Mesenchymal stem cell (in vitro differentiated cells and primary cell): ENCODE data around the gene ZNF267.

Experiments
- DNase-seq: peaks from one replicate; pipeline ENCODE4 v3.0.0-alpha.2; 2013
- H2AFZ ChIP-seq: one replicate; pipeline ENCODE4 v1.6.1; 2013; ENCODE audit warnings: low read depth, mild to moderate bottlenecking, control low read depth, inconsistent platforms, low read length, moderate library complexity
- H2AK5ac ChIP-seq: 2 replicates; pipeline ENCODE4 v1.6.1; 2013; ENCODE audit warnings: low read length, moderate library complexity, mild to moderate bottlenecking, inconsistent platforms; ENCODE audit not compliant: severe bottlenecking
- H2BK120ac ChIP-seq: one replicate; pipeline ENCODE4 v1.6.1; 2013; ENCODE audit warnings: low read depth, mild to moderate bottlenecking, inconsistent platforms, low read length, moderate library complexity
- H2BK12ac ChIP-seq, 2 experiments: one replicate each; pipeline ENCODE4 v1.6.1; 2013; ENCODE audit warnings: inconsistent platforms in 2 of 2, low read length in 2 of 2, mild to moderate bottlenecking in 2 of 2, moderate library complexity in 2 of 2, control low read depth in 1 of 2
- H2BK15ac ChIP-seq: one replicate; pipeline ENCODE4 v1.6.1; 2013; ENCODE audit warnings: mild to moderate bottlenecking, low read depth, inconsistent platforms; ENCODE audit not compliant: poor library complexity, severe bottlenecking
- H2BK5ac ChIP-seq: 2 replicates; pipeline ENCODE4 v1.6.1; 2013; ENCODE audit warnings: low read depth, mild to moderate bottlenecking, low read length, control low read depth, inconsistent platforms; ENCODE audit not compliant: poor library complexity, severe bottlenecking
- H3K14ac ChIP-seq, 2 experiments: one replicate each; pipeline ENCODE4 v1.6.1; 2013; ENCODE audit warnings: inconsistent platforms in 2 of 2, low read length in 2 of 2, control low read depth in 1 of 2, mild to moderate bottlenecking in 1 of 2, moderate library complexity in 1 of 2
- H3K18ac ChIP-seq, 2 experiments: one replicate each; pipeline ENCODE4 v1.6.1; 2013; ENCODE audit warnings: inconsistent platforms in 2 of 2, low read length in 2 of 2, control low read depth in 1 of 2, low read depth in 1 of 2, mild to moderate bottlenecking in 1 of 2
- H3K23ac ChIP-seq, 2 experiments: one replicate each; pipeline ENCODE4 v1.6.1; 2013; ENCODE audit warnings: inconsistent platforms in 2 of 2, low read length in 2 of 2, mild to moderate bottlenecking in 2 of 2, moderate library complexity in 2 of 2, control low read depth in 1 of 2
- H3K27ac ChIP-seq: 2 replicates; pipeline ENCODE4 v1.5.1; 2013; ENCODE audit warnings: mild to moderate bottlenecking, moderate library complexity, low read length, control low read depth, inconsistent platforms; ENCODE audit not compliant: poor library complexity, severe bottlenecking
- H3K27me3 ChIP-seq, 2 experiments: 2 replicates each; pipeline versions ENCODE4 v1.6.1 to v1.7.0; 2013; ENCODE audit warnings: low read length in 2 of 2, mild to moderate bottlenecking in 2 of 2, moderate library complexity in 2 of 2, control low read depth in 1 of 2, inconsistent platforms in 1 of 2; ENCODE audit not compliant: control insufficient read depth in 1 of 2, insufficient read depth in 1 of 2
- H3K36me3 ChIP-seq, 2 experiments: 2 replicates each; pipeline versions ENCODE4 v1.6.1 to v1.7.0; 2013; ENCODE audit warnings: low read length in 2 of 2, control low read depth in 1 of 2, inconsistent platforms in 1 of 2, low read depth in 1 of 2, mild to moderate bottlenecking in 1 of 2; ENCODE audit not compliant: insufficient read depth in 2 of 2, control insufficient read depth in 1 of 2
- H3K4ac ChIP-seq, 2 experiments: one replicate each; pipeline ENCODE4 v1.6.1; 2013; ENCODE audit warnings: inconsistent platforms in 2 of 2, low read length in 2 of 2, mild to moderate bottlenecking in 2 of 2, moderate library complexity in 2 of 2, control low read depth in 1 of 2, low read depth in 1 of 2
- H3K4me1 ChIP-seq: 2 replicates; pipeline ENCODE4 v1.6.1; 2013; ENCODE audit warnings: low read depth, low read length, control low read depth; ENCODE audit not compliant: control insufficient read depth, insufficient read depth
- H3K4me2 ChIP-seq: 2 replicates; pipeline ENCODE4 v1.6.1; 2013; ENCODE audit warnings: low read length, mild to moderate bottlenecking, inconsistent platforms; ENCODE audit not compliant: poor library complexity, severe bottlenecking
- H3K4me3 ChIP-seq, 2 experiments: 2 replicates each; pipeline versions ENCODE4 v1.5.1 to v1.7.0; 2013; ENCODE audit warnings: low read length in 2 of 2, mild to moderate bottlenecking in 2 of 2, control low read depth in 1 of 2, low read depth in 1 of 2; ENCODE audit not compliant: insufficient read depth in 1 of 2
- H3K79me1 ChIP-seq: replicated peaks from 2 replicates; pipeline ENCODE4 v1.6.1; 2013; ENCODE audit warnings: mild to moderate bottlenecking, control low read depth, low read length, inconsistent platforms; ENCODE audit not compliant: poor library complexity, severe bottlenecking
- H3K9ac ChIP-seq: 2 replicates; pipeline ENCODE4 v1.7.0; 2013; ENCODE audit warnings: mild to moderate bottlenecking, low read length, moderate library complexity
- H3K9me3 ChIP-seq: 2 replicates; pipeline ENCODE4 v1.7.0; 2013; ENCODE audit warnings: mild to moderate bottlenecking, low read length; ENCODE audit not compliant: control insufficient read depth
- H4K8ac ChIP-seq: one replicate; pipeline ENCODE4 v1.6.1; 2013; ENCODE audit warnings: inconsistent platforms, mild to moderate bottlenecking, low read length, moderate library complexity
- H4K91ac ChIP-seq: one replicate; pipeline ENCODE4 v1.6.1; 2013; ENCODE audit warnings: mild to moderate bottlenecking, low read length, inconsistent platforms
- WGBS: methylation state at CpG from one replicate; pipeline ENCODE4 v1.1.7; 2013; ENCODE audit warnings: mixed read lengths; 5-methylcytosine and 5-hydroxymethylcytosine counted together

ZNF267 gene

DNA sequence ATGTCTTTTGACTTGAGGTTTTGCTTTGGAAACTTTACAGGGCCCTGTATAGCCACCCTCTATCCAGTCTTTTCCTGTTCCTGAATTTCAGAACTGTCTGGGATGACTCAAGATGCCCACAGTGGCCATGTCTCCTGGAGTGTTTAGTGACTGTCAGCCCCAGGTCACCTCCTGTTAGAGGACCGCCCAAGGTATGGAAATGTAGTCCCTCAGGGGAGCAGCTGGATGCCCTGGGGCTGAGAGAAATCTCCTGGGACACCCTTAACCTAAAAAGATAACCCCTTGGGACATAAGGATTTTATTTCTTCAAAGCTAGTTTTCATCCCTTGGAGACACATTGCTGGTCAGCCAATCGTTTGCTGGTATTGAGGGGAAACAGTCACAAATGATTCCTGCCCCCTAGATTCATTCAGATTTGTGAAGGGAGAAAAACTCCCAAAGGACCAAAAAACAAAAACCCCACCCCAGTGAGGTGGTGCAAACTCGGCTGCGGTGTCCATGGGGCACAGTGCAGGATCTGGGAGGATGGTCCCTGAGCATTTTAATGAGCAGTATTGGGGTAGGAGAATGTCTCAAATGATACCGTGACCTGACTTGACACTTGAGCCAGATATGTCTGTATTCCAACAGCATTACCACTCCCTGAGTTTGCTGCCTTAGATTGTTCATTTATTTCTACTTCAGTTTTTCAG is 1.7 kb downstream of the ZNF267 start:
- no peak overlapping the region for H2BK5ac ChIP-seq
- peak overlapping the region; percentile 46 for H3K27ac ChIP-seq
- H3K9me3 ChIP-seq, result peaks cover 7% of the 10 kb centered on the region
- H3K36me3 ChIP-seq, result peaks cover 14 to 20% of the 10 kb centered on the region in 2 experiments
- no peaks in the 10 kb centered on the region for H3K27me3 ChIP-seq
- no peak overlapping the region for H3K23ac ChIP-seq
- H3K79me1 ChIP-seq, result peaks cover 9% of the 10 kb centered on the region
- H3K4me2 ChIP-seq, result peak overlapping the region; percentile 98
- H2AFZ ChIP-seq, result no peak overlapping the region
- H3K4me1 ChIP-seq, result peaks cover 16% of the 10 kb centered on the region
- 100% methylated on average over 1 of the region's 5 CpGs for WGBS
- H4K8ac ChIP-seq, result peak overlapping the region; percentile 59
- DNase-seq, result peak; percentile 81
- no peak overlapping the region for H3K4ac ChIP-seq
- peak overlapping the region in 1 of 2 experiments; percentile 97 for H3K4me3 ChIP-seq
- no peak overlapping the region for H3K18ac ChIP-seq
- H2BK15ac ChIP-seq, result no peak overlapping the region
- H2AK5ac ChIP-seq, result peak overlapping the region; percentile 70
- no peak overlapping the region for H4K91ac ChIP-seq
- H3K9ac ChIP-seq, result peak overlapping the region; percentile 99
- H3K14ac ChIP-seq, result no peak overlapping the region
- H2BK120ac ChIP-seq, result no peak overlapping the region
- H2BK12ac ChIP-seq, result no peak overlapping the region

DNA sequence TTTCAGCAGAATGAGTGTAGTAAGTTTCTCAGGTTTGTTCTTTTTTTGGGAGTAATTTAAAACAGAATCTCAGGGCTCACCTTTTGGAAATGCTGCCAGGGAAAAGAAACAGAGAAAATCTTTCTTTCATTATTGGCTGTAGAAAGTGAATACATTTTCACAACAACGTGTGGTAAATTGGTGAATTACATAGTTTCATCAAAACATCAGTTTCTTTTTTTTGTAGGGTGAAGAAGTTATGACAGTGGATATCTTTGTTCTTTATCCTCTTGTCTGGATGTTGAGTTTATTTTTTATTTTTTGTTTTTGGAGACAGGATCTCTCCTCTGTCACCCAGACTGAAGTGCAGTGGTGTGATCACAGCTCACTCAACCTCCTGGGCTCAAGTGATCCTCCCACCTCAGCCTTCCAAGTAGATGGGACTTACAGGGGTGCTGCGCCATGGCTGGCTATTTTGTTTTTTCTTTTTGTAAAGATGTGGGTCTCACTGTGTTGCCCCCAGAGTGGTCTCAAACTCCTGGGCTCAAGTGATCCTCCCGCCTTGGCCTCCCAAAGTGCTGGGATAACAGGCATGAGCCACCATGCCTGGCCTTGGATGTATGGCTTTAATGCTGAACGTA is 2.4 kb downstream of the ZNF267 start:
- H2AK5ac ChIP-seq, result no peak overlapping the region
- peak overlapping the region; percentile 99 for H3K9ac ChIP-seq
- H3K9me3 ChIP-seq, result peaks cover 12% of the 10 kb centered on the region
- no peak overlapping the region for H2BK12ac ChIP-seq
- no peaks in the 10 kb centered on the region for H3K27me3 ChIP-seq
- 93% methylated on average over 3 of the region's 4 CpGs for WGBS
- no peak overlapping the region for H3K4ac ChIP-seq
- H3K4me1 ChIP-seq, result peaks cover 16% of the 10 kb centered on the region
- H3K79me1 ChIP-seq, result peaks cover 9% of the 10 kb centered on the region
- no peak overlapping the region for H4K8ac ChIP-seq
- no peak overlapping the region for H2BK5ac ChIP-seq
- DNase-seq, result peak; percentile 21
- no peak overlapping the region for H2AFZ ChIP-seq
- no peak overlapping the region for H2BK120ac ChIP-seq
- peaks cover 14 to 26% of the 10 kb centered on the region in 2 experiments for H3K36me3 ChIP-seq
- no peak overlapping the region for H4K91ac ChIP-seq
- H3K23ac ChIP-seq, result no peak overlapping the region
- H3K27ac ChIP-seq, result no peak overlapping the region
- peak overlapping the region in 1 of 2 experiments; percentile 97 for H3K4me3 ChIP-seq
- H3K4me2 ChIP-seq, result no peak overlapping the region
- no peak overlapping the region for H3K14ac ChIP-seq
- H2BK15ac ChIP-seq, result no peak overlapping the region
- H3K18ac ChIP-seq, result no peak overlapping the region

DNA sequence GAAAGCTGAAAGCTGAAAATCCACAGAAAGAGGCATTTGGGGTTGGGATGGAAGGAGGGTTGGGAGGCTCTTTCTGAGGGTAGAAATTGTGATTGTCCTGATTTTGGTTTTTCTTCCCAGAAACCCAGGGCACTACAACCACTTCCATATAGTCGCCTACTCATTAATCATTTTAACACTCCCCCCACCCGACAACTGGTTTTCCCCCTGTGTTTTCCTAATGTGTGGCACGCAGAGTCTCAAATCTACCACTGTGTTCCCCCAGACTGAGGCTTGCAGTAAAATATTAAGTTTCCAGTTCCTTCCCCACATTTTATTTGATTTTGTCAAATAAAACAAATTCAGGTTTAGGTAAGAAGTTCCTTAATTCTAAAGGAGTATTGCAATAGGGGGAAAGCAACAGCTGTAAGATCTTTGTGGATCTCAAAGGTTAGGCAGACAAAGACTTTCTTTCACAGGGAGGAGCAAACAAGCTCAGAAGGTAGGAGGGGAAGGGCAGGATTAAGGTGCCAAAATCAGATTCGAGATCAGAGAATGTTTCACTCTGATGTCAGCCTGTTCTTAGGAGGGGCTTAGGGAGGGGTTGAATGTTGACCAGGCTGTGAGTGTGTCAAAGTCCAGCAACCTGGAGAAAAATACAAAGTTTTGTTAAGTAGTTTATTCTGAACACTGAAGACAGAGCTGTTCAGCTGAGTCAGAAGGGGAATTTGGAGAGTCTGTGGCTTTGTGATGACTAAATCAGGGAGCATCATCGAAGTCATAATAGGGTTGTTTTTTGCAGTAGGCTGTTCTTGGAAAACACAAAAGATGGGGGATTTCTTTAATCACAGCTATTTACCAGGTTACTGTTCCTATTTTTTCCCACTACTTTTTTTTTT is 3.6 kb downstream of the ZNF267 start:
- no peak overlapping the region for H3K4ac ChIP-seq
- H3K4me1 ChIP-seq, result peaks cover 16% of the 10 kb centered on the region
- no peak overlapping the region for H4K91ac ChIP-seq
- peaks cover 19 to 33% of the 10 kb centered on the region in 2 experiments for H3K36me3 ChIP-seq
- H3K4me3 ChIP-seq, result peak overlapping the region in 1 of 2 experiments; percentile 41
- peak overlapping the region; percentile 86 for H3K27ac ChIP-seq
- H2BK12ac ChIP-seq, result no peak overlapping the region
- H3K18ac ChIP-seq, result peak overlapping the region in 1 of 2 experiments; percentile 85
- H3K79me1 ChIP-seq, result peaks cover 11% of the 10 kb centered on the region
- no peak overlapping the region for H2BK120ac ChIP-seq
- no peak overlapping the region for H2AFZ ChIP-seq
- H3K4me2 ChIP-seq, result peak overlapping the region; percentile 36
- no peak overlapping the region for H2BK15ac ChIP-seq
- peak overlapping the region; percentile 86 for H3K9ac ChIP-seq
- H3K9me3 ChIP-seq, result peaks cover 22% of the 10 kb centered on the region
- H2AK5ac ChIP-seq, result peak overlapping the region; percentile 65
- no peak overlapping the region for H4K8ac ChIP-seq
- WGBS, result 63% methylated on average over 4 of the region's 5 CpGs
- no peak overlapping the region for H2BK5ac ChIP-seq
- H3K27me3 ChIP-seq, result no peaks in the 10 kb centered on the region
- H3K23ac ChIP-seq, result no peak overlapping the region
- H3K14ac ChIP-seq, result no peak overlapping the region
- peak; percentile 95 for DNase-seq
